Adrenal gland (tissue), 12 donors: ENCODE results near the gene DLL3. TPM values are rescaled to one million over a fixed set of nuclear protein-coding genes. Genes with fewer than 3 reads are reported as not detected.
A peak's percentile ranks its signal among the peaks of the same experiment; 100 is the strongest.

Source experiments
- DNase-seq, 7 donors: peaks; one replicate each; pipeline ENCODE4 v3.0.0-alpha.2; 2019 to 2020
- H3K27ac ChIP-seq, 5 donors: fragments of 200-600 bp; sonication (generic) in 4 of 5; 1 replicate in 3 of 5; 2 replicates in 2 of 5; pipeline versions ENCODE4 v1.5.1 to v1.8.0; 2016 to 2020; ENCODE audit warnings: mild to moderate bottlenecking in 1 of 5
- H3K27me3 ChIP-seq: fragments of 200-600 bp; 2 replicates; pipeline ENCODE4 v1.8.0; 2021
- H3K36me3 ChIP-seq, 2 donors: fragments of 200-600 bp; replicated peaks in 1 of 2; 1 replicate in 1 of 2; 2 replicates in 1 of 2; pipeline versions ENCODE4 v1.5.1 to v1.8.0; 2018 to 2022
- H3K4me1 ChIP-seq, 2 donors: fragments of 200-600 bp; replicated peaks in 1 of 2; 1 replicate in 1 of 2; 2 replicates in 1 of 2; pipeline versions ENCODE4 v1.5.1 to v1.8.0; 2018 to 2021
- H3K4me3 ChIP-seq, 4 donors: fragments of 200-600 bp; sonication (generic) in 3 of 4; one replicate each; pipeline ENCODE4 v1.5.1; 2016 to 2018
- H3K9me3 ChIP-seq, 3 donors: fragments of 200-600 bp; sonication (generic) in 1 of 3; replicated peaks in 1 of 3; 1 replicate in 2 of 3; 2 replicates in 1 of 3; pipeline versions ENCODE4 v1.5.1 to v1.8.0; 2016 to 2021
- CTCF ChIP-seq, 6 experiments: fragments of 450-650 bp in 4 of 6; fragments of 200-600 bp in 2 of 6; sonication (generic) in 1 of 6; IDR thresholded peaks; 1 replicate in 5 of 6; 2 replicates in 1 of 6; pipeline versions ENCODE4 v1.5.1 to v1.8.0; 2016 to 2021; ENCODE audit warnings: antibody characterized with exemption in 6 of 6, mild to moderate bottlenecking in 2 of 6, moderate library complexity in 1 of 6
- POLR2A ChIP-seq, 2 donors: fragments of 450-650 bp; IDR thresholded peaks; one replicate each; pipeline ENCODE4 v1.6.1; 2017; ENCODE audit warnings: antibody characterized with exemption in 2 of 2, mild to moderate bottlenecking in 2 of 2, moderate library complexity in 1 of 2
- WGBS, 4 donors: extraction: QIAGEN DNeasy Blood & Tissue Kit in 2 of 4; methylation state at CpG; one replicate each; pipeline versions ENCODE4 v1.1.5 to v1.1.7; 2013 to 2017; 5-methylcytosine and 5-hydroxymethylcytosine counted together
- intact Hi-C, 2 donors: fragments of 100-400 bp; cut with DNase I; formaldehyde crosslinking; loops; one replicate each; pipeline versions ENCODE4 v1.14.1 to v1.15.0; 2022 to 2023
- polyA plus RNA-seq, 3 donors: library from polyadenylated mRNA; stranded (reverse); fragments of 200-250 nt in 2 of 3; fragments of 350-450 nt in 1 of 3; fragmentation: Illumina TruSeq in 1 of 3; extraction: RNeasy Lipid Tissue Mini Kit (QIAGEN cat#74804) in 1 of 3; gene quantifications; one replicate each; pipeline ENCODE4 v1.2.3, GENCODE V29; 2013 to 2014
- total RNA-seq, 9 donors: library from RNA; depleted of rRNA in 4 of 9; stranded (reverse); fragments of >200 nt in 4 of 9; fragments of 120-200 nt in 1 of 9; fragmentation: NEBNext Ultra II Directional in 1 of 9; extraction: Animal tissue kit (Norgen Biotek cat#: 25700) in 1 of 9; gene quantifications; one replicate each; pipeline versions ENCODE4 v1.1.0 to v1.2.4, GENCODE V29; 2013 to 2023
- donor health status: healthy with polysubstance abuse.
- donor health status: Bipolar disorder and iron deficiency.
- donor health status: DM: yes; HTN: yes; CAD: no.
- donor health status: DM: no; HTN: no; CAD: no.
- donor health status: DM: no; HTN: no; CAD: no.
- donor health status: DM: yes; HTN: yes; CAD: no.

DLL3 gene
- total and polyA plus RNA-seq, 12 donors, result 0.10 to 0.17 TPM; not detected in 10

- H3K36me3 ChIP-seq, result peaks cover 0 to 99% of the 10 kb centered on the region in 2 donors
- no peak overlapping the region for H3K27ac ChIP-seq
- no peaks in the 10 kb centered on the region for H3K27me3 ChIP-seq
- H3K4me3 ChIP-seq, result no peak overlapping the region
- H3K9me3 ChIP-seq, result no peaks in the 10 kb centered on the region
- intact Hi-C loops, result loop anchor here (5.0 to 10.0 kb wide), 2 partner anchors 61 to 64 kb away; partner anchors contain the start of gene EID2B (in 2 of the 2)
- 74 to 89% (median 75%) methylated on average over 6 to 7 of the region's 7 CpGs for WGBS, 4 donors
- TF ChIP-seq CTCF (IDR thresholded peaks at IDR 0.05), result no peak
- TF ChIP-seq POLR2A (IDR thresholded peaks at IDR 0.05), result no peak
- DNase-seq, result peak in 1 of 7 donors; percentile 47
- H3K4me1 ChIP-seq, result no peaks in the 10 kb centered on the region
Measured at GRCh38 chr19:39470724-39471339, 27.9 kb upstream of the DLL3 start.

GRCh38 chr19:39471756-39472536 is 26.8 kb upstream of the DLL3 start:
- WGBS, 4 donors, result 85 to 93% (median 89%) methylated on average over 8 of the region's 8 CpGs
- H3K9me3 ChIP-seq, result no peaks in the 10 kb centered on the region
- no peaks in the 10 kb centered on the region for H3K4me1 ChIP-seq
- intact Hi-C loops, result loop anchor here (5.0 to 10.0 kb wide), 2 partner anchors 60 to 63 kb away; partner anchors contain the start of gene EID2B (in 2 of the 2)
- H3K27me3 ChIP-seq, result no peaks in the 10 kb centered on the region
- H3K4me3 ChIP-seq, result no peak overlapping the region
- no peak overlapping the region for H3K27ac ChIP-seq
- peaks cover 0 to 97% of the 10 kb centered on the region in 2 donors for H3K36me3 ChIP-seq
- no peak for DNase-seq
- no peak for TF ChIP-seq POLR2A (IDR thresholded peaks at IDR 0.05)

- no peaks in the 10 kb centered on the region for H3K4me1 ChIP-seq
- no peaks in the 10 kb centered on the region for H3K9me3 ChIP-seq
- no peak overlapping the region for H3K27ac ChIP-seq
- no peak for DNase-seq
- WGBS, 4 donors, result 87 to 91% (median 87%) methylated on average over 14 to 32 of the region's 32 CpGs
- no peak for TF ChIP-seq CTCF (IDR thresholded peaks at IDR 0.05)
- no peak for TF ChIP-seq POLR2A (IDR thresholded peaks at IDR 0.05)
- H3K4me3 ChIP-seq, result no peak overlapping the region
- no peaks in the 10 kb centered on the region for H3K27me3 ChIP-seq
- peaks cover 0 to 88% of the 10 kb centered on the region in 2 donors for H3K36me3 ChIP-seq
- intact Hi-C loops, result loop anchor here (5.0 to 10.0 kb wide), 2 partner anchors 59 to 62 kb away; partner anchors contain the start of gene EID2B (in 2 of the 2)
Measured at GRCh38 chr19:39472746-39473442, 25.9 kb upstream of the DLL3 start.

GRCh38 chr19:39473443-39473960 is 25.2 kb upstream of the DLL3 start:
- Histone ChIP-seq H3K27ac (no peak overlapping the region), H3K9me3 (no peaks in the 10 kb centered on the region), H3K4me1 (no peaks in the 10 kb centered on the region), H3K27me3 (no peaks in the 10 kb centered on the region), H3K36me3 (peaks cover 0 to 82% of the 10 kb centered on the region in 2 donors), H3K4me3 (no peak overlapping the region)
- intact Hi-C loops, result loop anchor here (5.0 to 10.0 kb wide), 2 partner anchors 59 to 61 kb away; partner anchors contain the start of gene EID2B (in 2 of the 2)
- TF ChIP-seq POLR2A (IDR thresholded peaks at IDR 0.05), result no peak
- 80 to 86% (median 83%) methylated on average over 7 to 11 of the region's 11 CpGs for WGBS, 4 donors
- DNase-seq, result no peak
